Measurements from ENCODE around the gene AMIGO3.

GRCh38 chr3:49723296-49723627 lies 3.8 kb upstream of the AMIGO3 start:
- TF ChIP-seq TAF1 (IDR thresholded peaks at IDR 0.05; ENCODE audit: borderline replicate concordance, low read depth, low read length), result no peak
- TF ChIP-seq POLR2A (IDR thresholded peaks at IDR 0.05; ENCODE audit: low read depth, low read length), result peak; percentile 51
- TF ChIP-seq POLR2AphosphoS5 (IDR thresholded peaks at IDR 0.05; ENCODE audit: low read depth, low read length), result peak; percentile 62; the same call in 1 of the 2 replicates

Measured in GM12892 (cell line).